HG02588 (cell line): ENCODE measurements around the gene MYO1E.
A peak's percentile ranks its signal among the peaks of the same experiment; 100 is the strongest.

Experiments used
- ATAC-seq: cut with Tn5 transposase; IDR thresholded peaks from one replicate; pipeline ENCODE4 v1.9.1; 2021; ENCODE audit warnings: mild to moderate bottlenecking, moderate library complexity; ENCODE audit not compliant: unreplicated experiment

MYO1E gene

GRCh38 chr15:59271595-59272201 lies 101.0 kb downstream of the MYO1E start:
- no peak for ATAC-seq

GRCh38 chr15:59268852-59269407 lies 103.7 kb downstream of the MYO1E start:
- ATAC-seq: no peak

DNA sequence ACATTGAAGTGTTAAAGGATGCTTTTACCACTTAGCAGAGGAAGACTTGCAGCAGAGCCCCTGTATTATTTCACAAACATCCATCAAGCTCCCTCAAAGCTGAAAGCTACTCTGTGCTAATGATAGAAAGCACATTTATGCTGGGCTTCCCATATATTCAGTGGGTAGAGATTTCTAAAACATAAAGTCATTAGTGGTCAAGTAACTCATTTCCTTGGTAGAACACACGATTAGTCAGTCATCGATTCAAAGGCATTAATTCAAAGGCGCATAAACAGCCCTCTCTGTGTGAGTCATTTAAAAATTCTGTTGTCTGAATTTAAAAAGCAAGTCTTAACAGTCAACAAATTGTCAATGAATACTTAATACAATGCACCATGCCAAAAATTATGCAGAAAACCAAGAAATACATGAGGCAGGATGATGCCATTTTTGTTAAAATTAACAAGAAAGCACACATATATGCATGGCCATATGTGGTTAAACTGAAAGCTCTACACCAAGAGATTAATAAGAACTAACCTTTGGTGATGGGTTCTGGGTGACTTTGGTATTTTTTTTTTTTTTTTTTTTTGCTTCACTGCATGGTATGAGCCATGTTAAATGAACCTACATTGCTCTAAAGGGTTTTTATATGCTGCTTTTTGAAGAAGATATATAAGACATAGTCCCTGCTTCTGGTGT lies 104.4 kb downstream of the MYO1E start:
- no peak for ATAC-seq

DNA sequence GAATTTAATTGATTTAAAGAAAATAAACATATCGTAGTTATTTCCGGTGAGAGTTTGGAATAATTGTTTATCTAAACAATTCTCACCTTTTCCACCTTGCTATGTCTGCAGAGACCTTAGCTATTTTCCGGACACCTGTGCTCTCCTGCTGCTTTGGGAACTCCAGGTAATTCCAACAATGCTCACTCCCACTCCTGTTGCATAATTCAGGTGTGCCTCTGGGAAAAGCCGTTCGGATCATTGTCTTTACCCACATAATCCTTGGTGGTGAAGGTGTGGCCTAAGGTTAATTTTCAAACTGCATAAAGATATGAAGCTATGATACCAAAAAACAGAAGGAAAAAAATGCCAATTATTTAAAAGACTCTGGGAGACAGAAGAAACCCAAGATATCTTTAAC lies 106.6 kb downstream of the MYO1E start:
- ATAC-seq: no peak

GRCh38 chr15:59262316-59262715 lies 110.4 kb downstream of the MYO1E start:
- ATAC-seq: no peak

DNA sequence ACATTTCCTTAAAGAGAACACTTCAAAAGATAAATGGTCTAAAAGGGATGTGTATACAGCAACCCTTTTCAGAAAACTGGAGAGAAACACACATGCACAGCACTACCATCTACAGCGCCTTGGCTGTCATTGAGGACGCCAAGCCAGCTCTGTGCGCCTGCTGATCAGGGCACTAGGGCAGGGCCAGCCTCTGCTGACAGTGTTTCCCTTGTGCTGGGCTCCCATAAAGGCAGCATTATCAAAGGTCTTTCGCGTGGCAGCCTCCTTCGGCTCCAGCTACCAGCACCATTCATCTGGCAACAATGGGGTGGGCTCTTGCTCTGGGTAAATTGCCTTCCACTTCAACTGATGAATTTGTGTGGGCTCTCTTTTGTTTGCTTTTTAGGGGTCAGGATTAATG lies 112.6 kb downstream of the MYO1E start:
- ATAC-seq: no peak

- ATAC-seq: no peak
Measured at GRCh38 chr15:59259137-59259943, 113.3 kb downstream of the MYO1E start.

GRCh38 chr15:59258317-59258716 lies 114.4 kb downstream of the MYO1E start:
- no peak for ATAC-seq

GRCh38 chr15:59257140-59257539 lies 115.5 kb downstream of the MYO1E start:
- no peak for ATAC-seq

- no peak for ATAC-seq
Measured at GRCh38 chr15:59256482-59256881, 116.2 kb downstream of the MYO1E start.

DNA sequence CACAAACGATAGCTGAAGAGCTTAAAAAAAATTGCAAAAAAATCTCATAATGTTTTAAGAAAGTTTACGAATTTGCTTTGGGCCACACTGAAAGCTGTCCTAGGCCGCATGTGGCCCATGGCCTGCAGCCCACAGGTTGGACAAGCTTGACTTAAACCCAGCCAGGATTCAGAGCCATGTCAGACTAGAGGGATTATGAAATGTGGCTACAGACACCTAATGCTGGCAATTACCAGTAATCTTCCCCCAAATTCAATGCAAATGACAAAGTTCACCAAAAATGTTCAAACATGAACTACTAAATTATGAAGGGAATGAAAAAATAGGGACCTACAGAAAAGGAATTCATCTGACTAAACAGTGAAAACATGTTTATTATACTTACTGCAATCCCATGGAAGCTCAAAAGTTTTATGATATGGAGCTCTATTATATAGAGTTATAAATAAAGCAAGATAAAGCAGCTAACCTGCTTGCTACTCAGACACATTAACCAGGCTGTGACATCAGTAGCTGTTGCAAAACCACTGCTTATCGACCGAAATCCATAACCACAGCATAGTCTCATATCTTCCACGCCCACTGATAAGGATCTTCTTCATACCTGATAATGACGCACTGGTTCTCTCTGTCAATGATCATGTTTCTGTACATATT lies 116.9 kb downstream of the MYO1E start:
- ATAC-seq: no peak

GRCh38 chr15:59252137-59252536 lies 120.5 kb downstream of the MYO1E start:
- ATAC-seq: no peak

DNA sequence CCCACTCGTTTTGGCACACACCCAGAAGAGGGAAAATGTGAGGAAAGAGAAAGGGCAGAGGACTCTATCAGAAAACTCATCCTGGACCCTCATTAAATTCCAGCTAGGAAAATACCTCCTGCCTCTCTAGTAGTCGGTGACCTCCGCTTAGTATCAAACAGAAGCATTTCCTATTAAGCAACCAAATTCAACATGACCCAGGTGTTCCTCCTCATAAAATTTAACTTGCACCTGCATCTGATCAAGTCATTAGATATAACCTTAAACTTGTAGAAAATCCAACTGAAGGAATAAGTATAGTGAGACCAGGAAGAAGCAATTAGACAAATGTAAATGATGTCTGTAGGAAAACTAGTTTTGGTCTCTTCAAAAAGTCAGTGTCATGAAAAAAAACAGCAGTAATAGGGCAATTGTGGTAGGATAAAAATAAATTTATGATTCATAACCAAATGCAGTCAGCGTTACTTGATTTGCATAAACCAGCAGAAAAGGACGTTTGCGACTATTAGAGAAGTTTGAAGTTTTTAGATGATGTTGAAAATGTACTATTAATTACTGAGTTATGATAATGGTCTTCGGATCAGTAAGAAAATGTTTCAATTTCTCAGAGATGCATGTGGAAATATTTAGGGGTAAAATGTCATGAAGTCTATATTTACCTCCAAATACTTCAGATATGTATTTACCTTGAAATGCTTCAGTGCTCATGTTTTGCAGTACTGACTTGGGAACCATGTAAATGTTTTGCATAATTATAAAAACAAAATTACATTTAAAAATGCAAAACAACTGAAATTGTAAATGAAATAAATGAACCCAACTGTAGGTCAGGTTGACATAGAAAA lies 121.4 kb downstream of the MYO1E start:
- peak; percentile 49 for ATAC-seq

- ATAC-seq: no peak
Measured at GRCh38 chr15:59250249-59250648, 122.4 kb downstream of the MYO1E start.

GRCh38 chr15:59249816-59250215 lies 122.9 kb downstream of the MYO1E start:
- ATAC-seq: no peak

GRCh38 chr15:59247364-59247763 lies 125.3 kb downstream of the MYO1E start:
- no peak for ATAC-seq

DNA sequence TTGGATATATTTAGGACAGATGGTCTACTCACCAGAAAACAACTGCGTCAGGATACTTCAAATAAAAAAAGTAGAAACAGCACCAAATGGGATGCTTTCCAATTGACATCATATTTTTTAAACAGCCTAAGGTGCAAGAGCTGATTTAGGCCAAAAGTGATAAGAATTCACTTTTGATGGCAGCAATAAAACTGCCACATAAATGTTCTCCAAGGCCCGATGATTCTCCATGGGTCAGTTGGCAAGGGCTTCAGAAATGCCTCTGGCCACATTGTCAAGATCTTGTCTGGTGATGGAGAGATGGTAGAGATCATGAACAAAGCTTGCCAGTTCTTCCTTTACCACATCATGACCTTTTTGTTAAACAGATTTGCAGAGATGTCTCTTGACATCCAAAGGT lies 127.1 kb downstream of the MYO1E start:
- ATAC-seq: no peak

- ATAC-seq: peak; percentile 92
Measured at GRCh38 chr15:59244337-59244736, 128.3 kb downstream of the MYO1E start.

- no peak for ATAC-seq
Measured at GRCh38 chr15:59243622-59244021, 129.0 kb downstream of the MYO1E start.

GRCh38 chr15:59242649-59243048 lies 130.0 kb downstream of the MYO1E start:
- no peak for ATAC-seq
